Activated CD8-positive, alpha-beta T cell treated with anti-CD3 and anti-CD28 coated beads for 36 hours (primary cell): ENCODE results near the gene EFCAB12. TPM values are rescaled to one million over a fixed set of nuclear protein-coding genes. Genes with fewer than 3 reads are reported as not detected.

Experiments
- ATAC-seq: fragments of 200-7000 bp; cut with Tn5 transposase; one replicate; pipeline ENCODE4 v1.10.0; 2021; ENCODE audit warnings: mild to moderate bottlenecking, moderate library complexity
- CTCF ChIA-PET: fragments of 350-600 bp; sonication (Branson Sonifier 250); formaldehyde crosslinking; loops from one replicate; lab custom pipeline; 2021; ENCODE audit warnings: antibody characterized with exemption; lab: Charles Lee
- POLR2A ChIA-PET: fragments of 350-600 bp; sonication (Branson Sonifier 250); formaldehyde crosslinking; loops from one replicate; lab custom pipeline; 2021; ENCODE audit warnings: antibody characterized with exemption; lab: Charles Lee
- DNase-seq: peaks from one replicate; pipeline ENCODE4 v3.0.0-alpha.2; 2020
- H3K27ac Mint-ChIP-seq: one replicate; pipeline ENCODE4 v1.8.0; 2021; ENCODE audit warnings: mild to moderate bottlenecking, mixed read lengths
- H3K27me3 Mint-ChIP-seq: one replicate; pipeline ENCODE4 v1.8.0; 2021; ENCODE audit warnings: mixed read lengths
- H3K36me3 Mint-ChIP-seq: one replicate; pipeline ENCODE4 v1.8.0; 2021; ENCODE audit warnings: low read depth, mixed read lengths
- H3K4me1 Mint-ChIP-seq: one replicate; pipeline ENCODE4 v1.8.0; 2021; ENCODE audit warnings: low read depth, mixed read lengths
- H3K4me3 Mint-ChIP-seq: one replicate; pipeline ENCODE4 v1.8.0; 2021; ENCODE audit warnings: mild to moderate bottlenecking, moderate library complexity, mixed read lengths
- H3K9me3 Mint-ChIP-seq: one replicate; pipeline ENCODE4 v1.8.0; 2021; ENCODE audit warnings: mixed read lengths
- intact Hi-C: fragments of 100-400 bp; cut with micrococcal nuclease; formaldehyde crosslinking; loops from one replicate; pipeline ENCODE4 v1.10.0; 2022
- total RNA-seq, 2 experiments: library from RNA; stranded (reverse); gene quantifications; one replicate each; pipeline ENCODE4 v1.2.3, GENCODE V29; 2021
- TF ChIP-seq, protein P1 (sequence below): fragments of 200-600 bp; IDR thresholded peaks from one replicate; pipeline ENCODE4 v1.8.0; 2022; ENCODE audit warnings: antibody characterized with exemption, mild to moderate bottlenecking

The EFCAB12 gene
- total RNA-seq, 2 experiments from 2014 or later, result 0.56 to 0.65 TPM

DNA sequence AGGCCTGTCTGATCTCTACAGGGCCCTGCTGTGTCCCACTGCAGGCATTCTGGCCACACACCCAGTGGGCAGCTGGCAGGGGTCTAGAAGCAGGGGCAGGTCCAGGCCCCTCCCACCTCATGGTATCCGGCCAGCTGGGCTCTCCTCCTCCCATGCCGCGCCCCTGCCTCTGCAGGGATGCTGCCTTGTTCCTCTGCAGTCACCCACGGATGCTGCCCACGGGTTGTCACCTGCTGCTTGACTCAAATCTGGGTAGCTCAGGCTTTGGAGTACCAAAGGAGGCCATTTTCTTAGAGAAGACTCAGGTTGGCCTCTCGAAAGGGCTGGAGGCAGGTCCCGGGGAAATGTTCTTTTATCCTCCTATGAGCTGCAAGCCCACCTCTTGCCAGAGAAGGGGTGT, 25.0 kb downstream of the EFCAB12 start:
- Mint-ChIP-seq H3K27ac (no peak overlapping the region), H3K4me1 (peaks cover 6% of the 10 kb centered on the region), H3K4me3 (no peak overlapping the region), H3K36me3 (peaks cover 4% of the 10 kb centered on the region), H3K9me3 (no peaks in the 10 kb centered on the region), H3K27me3 (no peaks in the 10 kb centered on the region)
- TF ChIP-seq, protein P1, sequence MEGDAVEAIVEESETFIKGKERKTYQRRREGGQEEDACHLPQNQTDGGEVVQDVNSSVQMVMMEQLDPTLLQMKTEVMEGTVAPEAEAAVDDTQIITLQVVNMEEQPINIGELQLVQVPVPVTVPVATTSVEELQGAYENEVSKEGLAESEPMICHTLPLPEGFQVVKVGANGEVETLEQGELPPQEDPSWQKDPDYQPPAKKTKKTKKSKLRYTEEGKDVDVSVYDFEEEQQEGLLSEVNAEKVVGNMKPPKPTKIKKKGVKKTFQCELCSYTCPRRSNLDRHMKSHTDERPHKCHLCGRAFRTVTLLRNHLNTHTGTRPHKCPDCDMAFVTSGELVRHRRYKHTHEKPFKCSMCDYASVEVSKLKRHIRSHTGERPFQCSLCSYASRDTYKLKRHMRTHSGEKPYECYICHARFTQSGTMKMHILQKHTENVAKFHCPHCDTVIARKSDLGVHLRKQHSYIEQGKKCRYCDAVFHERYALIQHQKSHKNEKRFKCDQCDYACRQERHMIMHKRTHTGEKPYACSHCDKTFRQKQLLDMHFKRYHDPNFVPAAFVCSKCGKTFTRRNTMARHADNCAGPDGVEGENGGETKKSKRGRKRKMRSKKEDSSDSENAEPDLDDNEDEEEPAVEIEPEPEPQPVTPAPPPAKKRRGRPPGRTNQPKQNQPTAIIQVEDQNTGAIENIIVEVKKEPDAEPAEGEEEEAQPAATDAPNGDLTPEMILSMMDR, result no peak
- intact Hi-C loops, result no loop called here
- POLR2A ChIA-PET, result no interaction called here
- DNase-seq (no peak), ATAC-seq (no peak)
- CTCF ChIA-PET, result no interaction called here

DNA sequence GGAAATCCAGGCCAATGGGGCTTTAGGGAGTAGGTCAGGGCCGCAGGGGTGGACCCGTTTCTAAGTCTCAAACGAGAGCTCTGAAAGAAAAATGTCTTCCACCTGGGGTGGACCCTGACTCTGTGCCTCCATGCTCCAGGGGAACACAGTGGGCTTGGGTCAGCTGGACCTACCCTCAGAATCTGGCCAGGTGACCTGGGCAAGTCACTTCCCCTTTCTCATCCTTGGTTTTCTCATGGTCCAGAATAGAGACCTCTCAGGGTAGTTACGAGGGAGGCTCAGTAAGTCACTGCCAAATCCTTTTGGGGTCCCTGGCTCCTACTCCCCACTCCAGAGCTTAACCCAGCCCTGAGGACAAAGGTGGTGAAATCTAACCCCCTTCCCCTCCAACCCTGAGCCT, 25.8 kb downstream of the EFCAB12 start:
- no peak overlapping the region for H3K4me3 Mint-ChIP-seq
- no peaks in the 10 kb centered on the region for H3K9me3 Mint-ChIP-seq
- H3K27ac Mint-ChIP-seq, result no peak overlapping the region
- peaks cover 7% of the 10 kb centered on the region for H3K36me3 Mint-ChIP-seq
- H3K27me3 Mint-ChIP-seq, result no peaks in the 10 kb centered on the region
- DNase-seq (no peak), ATAC-seq (no peak)
- intact Hi-C loops, result no loop called here
- ChIA-PET CTCF (no interaction called here), POLR2A (interaction anchor here (2.2 kb wide), 1 partner anchor 86 kb away, joined by 8 read pairs; a partner anchor contains a TSS)
- H3K4me1 Mint-ChIP-seq, result peaks cover 13% of the 10 kb centered on the region
- TF ChIP-seq, protein P1, result no peak

DNA sequence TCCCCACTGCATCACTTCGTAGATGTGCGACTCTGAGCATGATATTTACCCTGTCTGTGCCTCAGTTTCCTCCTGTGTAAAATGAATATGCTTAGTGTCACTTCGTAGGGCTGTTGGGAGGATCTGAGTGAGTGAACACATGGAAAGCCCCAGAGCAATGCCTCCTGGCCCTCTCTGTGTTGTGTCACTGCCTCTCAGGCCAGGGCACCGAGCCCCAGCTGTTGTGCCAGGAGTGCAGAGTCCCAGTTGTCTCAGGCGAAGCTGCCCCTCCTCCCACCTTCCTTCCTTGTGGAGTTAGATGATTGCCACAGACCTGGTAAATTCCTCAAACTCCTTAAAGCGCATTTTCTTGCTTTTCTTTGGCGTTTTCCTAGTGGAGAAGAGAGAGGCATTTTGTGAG, 26.2 kb downstream of the EFCAB12 start:
- ATAC-seq (no peak), DNase-seq (no peak)
- Mint-ChIP-seq H3K36me3 (peaks cover 10% of the 10 kb centered on the region), H3K9me3 (no peaks in the 10 kb centered on the region), H3K4me3 (no peak overlapping the region), H3K27me3 (no peaks in the 10 kb centered on the region), H3K4me1 (peaks cover 17% of the 10 kb centered on the region), H3K27ac (no peak overlapping the region)
- CTCF ChIA-PET, result no interaction called here
- intact Hi-C loops, result no loop called here
- TF ChIP-seq, protein P1, result no peak
- POLR2A ChIA-PET, result interaction anchor here (0.6 to 2.2 kb wide), 2 partner anchors 86 to 1225 kb away, joined by 3 to 8 read pairs; a partner anchor contains a TSS

DNA sequence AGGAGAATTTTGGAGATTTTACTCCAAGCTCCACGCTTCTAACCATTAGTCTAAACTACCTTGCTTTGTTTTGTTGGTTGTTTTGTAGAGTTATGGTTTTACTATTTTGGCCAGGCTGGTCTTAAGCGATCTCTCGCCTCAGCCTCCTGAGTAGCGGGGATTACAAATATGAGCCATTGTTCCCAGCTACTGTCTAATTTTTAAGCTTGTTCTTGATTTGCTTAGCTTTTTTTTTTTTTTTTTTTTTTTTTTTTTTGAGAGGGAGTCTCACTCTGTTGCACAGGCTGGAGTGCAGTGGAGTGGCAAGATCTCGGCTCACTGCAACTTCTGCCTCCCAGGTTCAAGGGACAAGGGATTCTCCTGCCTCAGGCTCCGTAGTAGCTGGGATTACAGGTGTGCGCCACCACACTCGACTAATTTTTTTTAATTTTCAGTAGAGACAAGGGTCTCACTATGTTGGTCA, 28.5 kb downstream of the EFCAB12 start:
- Mint-ChIP-seq H3K36me3 (peaks cover 19% of the 10 kb centered on the region), H3K27me3 (no peaks in the 10 kb centered on the region), H3K4me1 (peaks cover 29% of the 10 kb centered on the region), H3K9me3 (no peaks in the 10 kb centered on the region), H3K27ac (peak overlapping the region; percentile 98), H3K4me3 (peak overlapping the region; percentile 92)
- POLR2A ChIA-PET, result interaction anchor here (0.8 to 3.2 kb wide), 16 partner anchors 9 to 217 kb away, joined by 3 to 22 read pairs (median 4); partner anchors contain the start of genes EFCAB12, IFT122 and MBD4
- intact Hi-C loops, result no loop called here
- peak; percentile 44 for DNase-seq
- ATAC-seq, result peak; percentile 67
- CTCF ChIA-PET, result interaction anchor here (0.7 to 2.8 kb wide), 14 partner anchors 9 to 161 kb away, joined by 3 to 16 read pairs (median 6); no protein-coding TSS in a partner anchor
- TF ChIP-seq, protein P1, result peak; percentile 28

DNA sequence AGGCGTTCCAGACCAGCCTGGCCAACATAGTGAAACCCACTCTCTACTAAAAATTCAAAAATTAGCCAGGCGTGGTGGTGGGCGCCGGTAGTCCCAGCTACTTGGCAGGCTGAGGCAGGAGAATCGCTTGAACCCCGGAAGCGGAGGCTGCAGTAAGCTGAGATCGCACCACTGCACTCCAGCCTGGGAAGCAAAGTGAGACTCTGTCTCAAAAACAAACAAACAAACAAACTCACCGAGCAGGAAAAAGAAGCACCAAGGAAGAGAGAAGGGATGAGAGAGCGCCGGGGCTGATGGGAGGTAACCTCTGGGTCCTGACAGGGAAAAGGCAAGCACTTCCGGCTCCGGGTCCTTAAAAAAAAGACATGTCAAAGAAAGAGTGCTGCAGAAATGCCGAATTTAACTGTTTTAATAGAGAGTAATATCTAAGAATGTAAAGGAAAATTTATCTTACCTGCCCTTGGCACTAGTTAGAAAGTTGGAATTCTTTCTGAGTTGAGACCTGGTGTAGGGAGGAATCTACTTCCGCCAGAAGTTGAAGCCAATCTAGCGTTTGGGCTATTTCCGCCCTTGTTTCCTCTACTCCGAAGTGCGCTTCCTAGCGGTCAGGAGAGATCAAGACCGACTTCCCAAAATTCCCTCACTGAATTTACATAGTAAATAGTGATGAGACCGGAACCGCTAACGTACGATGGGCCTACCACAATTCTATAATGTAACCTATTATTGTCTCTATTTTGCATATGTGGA, 29.1 kb downstream of the EFCAB12 start:
- TF ChIP-seq, protein P1, result peak; percentile 77
- ATAC-seq, result peak; percentile 85
- Mint-ChIP-seq H3K4me1 (peaks cover 33% of the 10 kb centered on the region), H3K27me3 (no peaks in the 10 kb centered on the region), H3K4me3 (peak overlapping the region; percentile 92), H3K9me3 (no peaks in the 10 kb centered on the region), H3K36me3 (peaks cover 19% of the 10 kb centered on the region), H3K27ac (peak overlapping the region; percentile 98)
- intact Hi-C loops, result no loop called here
- peak; percentile 82 for DNase-seq
- ChIA-PET CTCF (interaction anchor here (0.7 to 2.8 kb wide), 16 partner anchors 8 to 161 kb away, joined by 3 to 16 read pairs (median 4); a partner anchor contains a TSS), POLR2A (interaction anchor here (0.6 to 3.2 kb wide), 15 partner anchors 8 to 974 kb away, joined by 3 to 22 read pairs (median 4); partner anchors contain the start of genes EFCAB12, IFT122 and MBD4)
